Fibroblast of gingiva (primary cell): ENCODE data around the gene KCNJ12.
"Not testable (repeated sequence)": the region's sequence is repeated elsewhere in the genome, so short reads cannot be mapped to it uniquely, and the experiment has no call there.

Experiments
- DNase-seq: peaks from one replicate; pipeline ENCODE4 v3.0.0-alpha.2; 2011; ENCODE audit warnings: low read depth

KCNJ12 gene

DNA sequence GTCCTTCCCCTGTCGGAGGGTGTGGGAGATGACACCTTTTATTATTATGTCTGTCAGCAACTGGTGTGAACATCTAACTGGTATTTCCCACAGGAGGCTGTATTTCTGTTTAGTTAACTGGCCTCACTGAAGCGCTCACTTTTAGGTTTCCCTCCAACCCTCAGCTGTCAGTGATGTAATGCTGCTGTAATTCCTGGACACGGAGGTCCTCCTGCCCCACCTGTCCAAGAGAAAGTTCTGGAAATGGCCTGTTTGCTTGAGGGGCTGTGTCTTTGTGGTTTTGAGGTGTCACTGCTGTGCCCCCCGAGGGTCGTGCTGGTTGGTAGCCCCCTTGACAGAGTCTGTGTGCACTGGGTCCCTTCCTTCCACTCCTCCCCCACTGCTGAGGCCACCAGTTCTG, 11.5 kb downstream of the KCNJ12 start:
- DNase-seq = no peak

DNA sequence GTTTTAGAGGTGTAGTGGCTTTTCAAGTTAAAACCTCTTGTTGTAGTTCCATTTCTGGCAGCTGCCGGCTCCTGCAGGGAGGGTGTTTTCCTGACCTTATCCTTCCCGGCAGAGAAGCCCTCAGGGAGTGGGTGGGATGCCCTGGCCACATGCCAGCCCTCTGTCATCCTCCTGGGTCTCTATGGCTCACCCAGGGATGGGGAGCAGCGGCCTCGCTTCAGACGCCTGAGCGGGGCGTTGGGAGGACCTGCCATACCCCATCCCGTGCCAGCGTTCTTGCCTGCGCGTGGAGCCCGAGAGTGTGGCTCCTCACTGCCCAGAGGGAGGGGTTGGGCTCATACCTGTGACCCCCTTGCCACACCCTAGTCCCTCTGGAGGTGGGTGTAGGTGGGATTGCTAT, 11.9 kb downstream of the KCNJ12 start:
- no peak for DNase-seq

DNA sequence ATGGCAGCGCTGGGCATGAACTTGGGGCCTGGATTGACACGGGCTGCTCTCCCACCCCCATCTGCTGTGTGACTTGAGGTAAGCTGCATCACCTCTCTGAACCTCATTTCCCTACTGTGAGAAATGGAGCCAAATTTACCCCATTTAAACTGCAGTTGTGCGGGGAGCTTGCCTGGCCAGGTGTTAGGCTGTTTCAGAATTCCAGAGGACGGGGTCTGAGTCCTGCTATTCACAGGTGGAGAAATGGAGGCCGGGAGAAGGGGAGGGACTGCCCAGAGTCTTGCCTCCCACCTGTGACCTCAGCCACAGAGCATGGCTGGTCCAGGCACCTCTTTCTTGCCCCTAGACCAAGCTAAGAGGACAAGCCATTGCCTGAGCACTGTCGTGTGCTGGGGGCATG, 12.8 kb downstream of the KCNJ12 start:
- no peak for DNase-seq

DNA sequence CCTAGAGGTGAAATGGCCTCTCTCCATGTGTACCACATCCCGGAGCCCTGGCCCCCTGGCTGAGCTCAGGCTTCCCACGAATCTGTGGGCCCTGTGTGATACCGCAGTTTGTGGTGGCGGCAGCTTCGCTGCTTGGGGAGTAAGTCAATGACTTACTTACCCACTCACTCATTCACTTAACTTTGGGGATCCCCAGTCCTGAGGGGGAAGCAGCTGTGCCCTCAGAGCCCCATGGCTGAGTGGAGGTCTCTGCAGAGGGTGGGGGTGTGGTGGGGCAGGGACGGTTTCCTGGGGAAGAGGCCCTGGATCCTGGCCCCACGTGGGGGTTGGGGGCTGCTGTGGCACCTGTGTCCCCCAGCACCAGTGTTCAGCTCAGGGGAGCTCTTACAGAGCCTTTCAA, 13.2 kb downstream of the KCNJ12 start:
- DNase-seq = no peak

DNA sequence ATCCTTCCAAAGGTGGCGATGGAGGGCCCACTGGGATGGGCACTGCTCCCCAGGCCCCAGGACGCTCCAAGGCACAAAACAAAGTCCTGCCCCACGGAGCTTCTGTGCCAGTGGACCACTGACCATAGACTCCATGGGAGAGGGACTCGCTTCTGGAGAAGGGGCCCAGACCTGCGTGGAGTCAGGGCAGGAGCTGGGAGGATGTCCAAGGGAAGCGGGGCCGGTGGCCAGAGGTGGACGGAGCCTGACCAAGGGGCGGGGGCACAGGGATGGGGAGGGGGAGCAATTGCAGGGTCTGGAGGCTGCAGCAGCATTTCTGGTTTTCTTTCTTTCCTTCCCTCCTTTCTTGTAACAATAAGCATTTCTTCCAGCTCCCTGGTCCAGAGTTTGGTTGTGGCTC, 14.1 kb downstream of the KCNJ12 start:
- no peak for DNase-seq

DNA sequence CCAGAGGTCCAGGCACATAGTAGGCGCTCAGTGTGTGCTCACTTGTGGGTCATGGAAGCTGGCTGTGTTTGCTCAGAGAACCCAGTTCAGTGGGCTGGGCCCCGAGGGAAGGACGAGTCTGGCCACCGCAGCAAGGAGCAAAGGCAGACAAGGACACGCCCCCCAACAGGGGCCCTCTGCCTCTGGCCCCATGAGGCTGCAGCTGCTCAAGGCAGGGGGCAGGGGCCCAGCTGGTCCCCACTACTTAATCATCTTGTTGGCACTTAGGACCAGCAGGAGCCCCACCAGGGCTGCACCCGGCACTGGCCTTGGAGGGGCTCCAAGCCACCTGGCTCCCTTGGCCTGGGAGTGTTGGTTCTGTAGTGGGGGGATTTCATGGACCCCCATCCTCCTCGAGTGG, 16.1 kb downstream of the KCNJ12 start:
- no peak for DNase-seq

DNA sequence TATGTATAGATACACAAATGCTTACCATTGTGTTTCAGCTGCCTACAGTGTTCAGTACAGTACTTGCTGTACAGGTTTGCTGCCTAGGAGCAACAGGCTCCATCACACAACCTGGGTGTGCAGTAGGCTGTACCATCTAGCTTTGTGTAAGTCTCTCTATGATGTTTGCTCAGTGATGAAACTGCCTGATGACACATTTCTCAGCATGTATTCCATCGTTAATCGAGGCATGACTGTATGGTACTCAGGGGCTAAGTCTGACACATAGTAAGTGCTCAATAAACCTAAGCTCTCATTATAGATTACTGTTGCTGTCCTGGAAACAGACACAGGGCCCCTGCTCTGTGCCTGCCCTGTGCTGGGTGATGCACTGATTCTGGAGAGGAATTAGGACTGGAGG, 18.1 kb downstream of the KCNJ12 start:
- no peak for DNase-seq

DNA sequence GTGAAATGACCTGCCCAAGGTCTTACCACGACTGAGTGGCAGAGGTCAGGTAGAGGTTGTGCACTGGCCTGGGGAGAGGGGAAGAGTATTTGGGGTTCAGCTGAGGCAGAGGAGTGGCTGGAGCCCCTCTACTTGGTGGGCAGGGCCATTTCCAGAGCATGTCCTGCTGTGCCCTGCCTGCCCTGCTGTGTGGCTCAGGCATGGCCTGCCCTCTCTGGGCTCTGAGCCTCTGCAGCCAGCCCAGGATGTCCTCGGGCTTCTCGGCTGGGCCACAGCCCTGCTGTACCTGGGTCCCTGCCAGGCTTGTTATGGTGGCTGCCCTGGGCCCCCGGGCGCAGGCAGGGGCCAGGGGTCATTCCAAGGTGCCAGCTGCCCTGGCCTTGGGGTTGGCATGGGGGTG, 19.6 kb downstream of the KCNJ12 start:
- DNase-seq = no peak

DNA sequence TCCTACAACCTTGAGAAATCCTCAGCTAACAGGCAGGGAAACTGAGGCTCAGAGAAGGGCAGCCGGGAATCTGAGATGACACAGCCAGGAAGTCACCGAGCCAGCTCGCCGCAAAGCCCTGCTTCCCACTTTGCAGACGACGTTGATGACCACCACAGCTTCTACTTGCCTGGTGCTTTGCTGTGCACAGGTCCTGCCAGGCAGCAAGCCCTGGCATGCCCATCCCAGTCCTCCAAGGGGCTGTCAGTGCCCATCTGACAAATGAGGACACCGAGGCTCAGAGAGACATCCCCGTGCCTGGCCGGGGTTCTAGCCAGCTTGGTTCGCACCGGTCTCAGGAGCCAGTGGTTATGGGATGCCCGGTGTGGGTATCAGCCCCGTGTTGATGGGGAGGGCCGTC, 20.1 kb downstream of the KCNJ12 start:
- DNase-seq = no peak

DNA sequence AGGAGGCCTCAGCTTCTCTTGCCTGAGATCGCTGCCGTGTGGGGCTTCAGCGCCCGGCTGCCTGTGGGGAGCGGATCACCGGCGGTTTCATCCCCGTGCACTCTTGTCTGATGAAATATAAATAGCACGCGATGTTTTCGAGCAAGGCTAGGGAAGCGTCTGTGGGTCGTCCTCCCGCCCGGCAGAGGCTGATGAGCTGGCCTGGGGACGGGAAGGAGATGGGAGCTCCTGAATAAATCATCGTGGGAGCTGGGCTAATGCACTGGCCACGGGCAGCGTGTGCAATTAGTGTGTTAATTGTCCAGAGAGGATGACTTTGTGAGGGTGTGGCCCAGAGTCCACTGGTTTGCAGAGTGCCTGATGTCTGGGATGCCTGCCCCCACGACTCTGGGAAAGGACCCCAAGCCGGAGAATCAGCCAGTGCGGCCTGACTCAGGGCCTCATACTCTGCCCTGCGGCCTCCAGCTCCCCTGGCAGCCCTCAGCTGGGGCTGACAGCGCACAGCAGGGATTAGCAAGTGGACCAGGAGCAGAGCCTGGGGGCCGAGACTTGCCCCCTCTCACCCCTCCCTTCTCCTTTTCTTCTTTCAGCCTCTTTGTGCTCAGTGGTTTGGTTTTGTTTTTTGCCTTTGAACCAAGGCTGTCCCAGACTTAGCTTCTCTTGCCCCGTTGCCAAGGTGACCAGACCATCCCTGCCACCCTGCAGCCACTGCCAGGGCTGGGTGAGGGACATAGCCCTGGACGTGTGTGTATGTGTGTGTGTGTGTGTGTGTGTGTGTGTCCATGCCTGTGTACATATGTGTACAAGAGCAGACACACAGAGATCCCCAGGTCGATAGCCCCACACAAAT, 21.4 kb downstream of the KCNJ12 start:
- DNase-seq = peak; percentile 36

DNA sequence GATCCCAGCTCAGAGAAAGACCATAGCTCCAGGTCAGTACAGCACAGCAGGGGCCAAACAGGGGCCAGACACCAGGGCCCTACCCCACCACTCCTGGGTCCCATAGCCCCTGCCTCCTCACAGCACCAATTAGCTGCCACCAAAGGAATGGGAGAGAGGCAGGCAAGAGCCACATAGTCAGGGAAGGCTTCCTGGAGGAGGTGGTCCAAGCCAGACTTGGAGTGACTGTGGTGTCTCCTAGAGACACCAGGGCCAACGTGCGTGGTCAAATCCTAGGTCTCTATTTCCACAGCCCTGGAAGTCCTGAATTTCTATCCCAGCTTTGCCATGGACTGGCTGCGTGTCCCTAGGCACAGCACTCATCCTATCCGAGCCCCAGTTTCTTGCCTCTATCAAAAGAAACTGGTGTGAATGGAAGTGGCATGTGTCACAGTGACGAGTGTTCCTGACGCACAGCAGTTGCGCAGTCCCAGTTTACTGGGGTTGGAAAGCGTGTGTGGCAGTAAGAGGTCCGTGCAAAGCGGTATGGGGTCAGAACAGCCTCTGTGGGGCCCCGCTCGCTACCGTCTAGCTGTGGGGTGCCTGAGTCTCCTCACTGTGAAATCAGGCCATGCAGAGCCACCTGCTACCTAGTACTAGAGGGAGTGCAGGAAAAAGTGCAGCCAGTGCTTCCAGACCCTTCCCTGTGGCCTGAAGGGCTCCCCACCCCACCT, 23.5 kb downstream of the KCNJ12 start:
- DNase-seq = no peak

DNA sequence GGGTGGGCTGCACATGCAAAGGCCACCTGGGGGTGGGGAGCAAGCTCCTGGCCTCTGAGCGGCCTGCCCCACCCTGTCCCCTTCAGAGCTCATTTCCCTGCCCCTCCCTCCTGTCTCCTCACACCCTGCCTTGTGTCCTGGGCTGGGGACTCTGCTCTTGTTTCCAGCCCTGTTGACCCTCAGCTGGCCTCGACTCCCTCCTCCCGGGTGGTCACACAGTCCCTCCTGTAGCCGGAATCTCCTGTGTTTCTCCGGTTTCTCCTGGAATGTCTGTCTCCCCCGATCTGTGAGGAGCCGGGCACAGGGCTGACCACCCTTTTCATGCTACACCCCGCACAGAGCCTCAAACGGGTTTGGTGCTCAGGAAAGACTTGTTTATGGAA, 24.0 kb downstream of the KCNJ12 start:
- not testable (repeated sequence) for DNase-seq

DNA sequence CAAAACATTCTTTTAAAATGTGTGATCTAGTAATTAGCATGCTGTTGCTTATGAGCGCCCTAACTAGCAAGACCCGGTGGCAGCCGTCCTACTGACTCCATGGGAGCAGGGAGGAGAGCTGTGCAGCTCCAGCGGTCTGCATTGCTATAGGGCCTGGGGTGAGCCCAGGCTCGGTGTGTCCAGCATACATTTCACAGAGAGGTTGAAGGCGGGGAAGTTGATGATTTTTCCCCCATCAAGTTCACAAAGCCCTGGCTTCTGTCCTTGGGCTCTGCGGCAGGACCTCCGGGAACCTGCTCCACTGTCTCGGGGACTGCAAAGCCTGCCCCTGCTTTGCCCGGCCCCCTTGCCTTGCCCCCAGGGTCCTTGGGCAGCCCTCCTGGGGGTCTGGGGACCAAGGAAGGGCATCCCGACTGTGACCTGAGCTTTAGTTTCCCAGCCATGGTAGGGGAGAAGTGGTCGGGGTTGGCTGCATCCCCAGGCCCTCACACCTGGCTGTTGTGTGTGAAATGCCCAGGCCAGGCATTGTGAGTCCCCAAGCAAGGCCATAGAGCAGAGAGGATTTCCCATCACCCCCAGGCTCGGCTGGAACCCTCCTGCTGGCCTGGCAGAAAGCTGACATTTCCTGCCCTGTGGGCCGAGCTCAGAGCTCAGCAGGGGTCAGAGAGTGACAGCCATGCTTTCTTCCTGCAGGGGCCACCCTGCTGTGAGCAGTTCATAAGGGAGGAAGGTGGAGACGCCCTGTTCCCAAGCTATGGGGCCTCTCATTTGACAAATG, 24.8 kb downstream of the KCNJ12 start:
- DNase-seq = no peak

DNA sequence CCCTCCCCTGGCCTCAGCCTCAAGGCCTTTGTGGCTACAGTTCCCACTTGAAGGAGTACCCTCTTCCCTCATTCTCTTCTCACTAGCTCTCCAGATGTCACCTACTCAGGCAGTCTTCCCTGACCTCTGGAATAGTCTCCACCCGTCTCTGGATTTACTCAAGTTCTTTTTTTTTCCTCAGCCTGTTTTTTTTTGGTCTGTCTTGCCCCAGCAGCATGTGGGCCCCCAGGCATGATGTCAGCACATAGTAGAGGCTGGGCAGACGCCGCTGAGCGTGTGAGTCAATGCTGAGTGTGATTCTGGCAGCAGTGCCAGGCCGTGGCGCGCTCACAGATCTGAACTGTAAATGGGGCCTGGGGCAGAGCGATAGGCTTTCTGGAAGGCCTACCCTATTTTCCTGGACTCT, 26.0 kb downstream of the KCNJ12 start:
- peak; percentile 89 for DNase-seq

DNA sequence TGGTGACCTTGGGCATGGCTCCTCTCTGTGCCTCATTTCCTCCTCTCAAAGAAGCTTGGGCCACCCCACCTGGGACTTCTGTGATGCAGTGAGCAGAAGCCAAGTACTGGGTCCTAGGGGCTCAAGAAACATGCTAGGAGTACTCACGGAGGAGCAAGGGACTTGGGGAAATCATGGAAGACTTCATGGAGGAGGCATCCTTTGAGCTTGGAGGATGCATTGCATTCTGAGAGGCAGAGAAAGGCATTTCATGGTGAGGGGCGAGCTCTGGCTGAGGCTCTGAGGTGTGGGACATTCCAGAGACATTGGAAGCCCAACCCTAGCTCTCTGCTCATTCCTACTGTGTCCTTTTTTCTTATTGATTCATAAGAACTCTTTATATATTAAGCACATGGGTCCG, 26.8 kb downstream of the KCNJ12 start:
- not testable (repeated sequence) for DNase-seq

DNA sequence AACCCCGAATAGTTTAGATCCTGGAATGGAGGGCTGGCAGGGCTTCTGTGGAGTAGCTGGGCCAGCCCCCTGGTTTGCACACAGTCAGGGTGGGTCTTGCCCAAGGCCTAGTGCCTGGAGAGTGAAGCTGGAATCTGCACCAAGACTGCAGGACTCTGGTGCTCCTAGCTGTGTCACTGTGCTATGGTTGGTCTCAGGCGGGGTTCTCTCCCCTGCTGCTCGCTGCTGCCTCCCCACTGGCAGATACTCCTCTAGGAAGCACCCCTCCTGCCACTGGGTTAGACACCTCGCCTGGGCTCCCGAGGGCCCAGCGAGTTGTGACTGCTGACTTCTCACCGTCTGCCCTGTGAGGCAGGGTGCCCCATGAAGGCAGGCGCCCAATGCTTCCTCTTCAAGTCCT, 27.9 kb downstream of the KCNJ12 start:
- not testable (repeated sequence) for DNase-seq

DNA sequence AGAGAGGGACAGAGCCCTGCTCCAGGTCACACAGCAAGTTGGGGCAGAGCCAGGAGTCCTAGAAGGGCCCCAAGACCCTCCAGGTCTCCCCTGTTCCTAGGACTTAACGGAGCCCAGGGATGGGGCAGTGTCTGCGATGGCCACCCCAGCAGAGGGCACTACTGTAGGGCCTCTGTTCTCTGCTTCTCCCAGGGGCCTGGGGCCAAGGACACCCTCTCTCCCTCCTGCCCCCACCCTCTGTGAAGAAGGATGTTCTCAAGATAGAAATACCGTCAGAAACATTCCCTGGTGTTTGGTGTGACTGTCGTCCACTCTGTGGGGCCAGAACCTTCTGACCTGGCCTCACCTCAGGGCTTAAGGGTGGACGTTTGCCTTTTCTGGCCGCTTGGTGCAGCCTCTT, 28.4 kb downstream of the KCNJ12 start:
- DNase-seq = not testable (repeated sequence)

DNA sequence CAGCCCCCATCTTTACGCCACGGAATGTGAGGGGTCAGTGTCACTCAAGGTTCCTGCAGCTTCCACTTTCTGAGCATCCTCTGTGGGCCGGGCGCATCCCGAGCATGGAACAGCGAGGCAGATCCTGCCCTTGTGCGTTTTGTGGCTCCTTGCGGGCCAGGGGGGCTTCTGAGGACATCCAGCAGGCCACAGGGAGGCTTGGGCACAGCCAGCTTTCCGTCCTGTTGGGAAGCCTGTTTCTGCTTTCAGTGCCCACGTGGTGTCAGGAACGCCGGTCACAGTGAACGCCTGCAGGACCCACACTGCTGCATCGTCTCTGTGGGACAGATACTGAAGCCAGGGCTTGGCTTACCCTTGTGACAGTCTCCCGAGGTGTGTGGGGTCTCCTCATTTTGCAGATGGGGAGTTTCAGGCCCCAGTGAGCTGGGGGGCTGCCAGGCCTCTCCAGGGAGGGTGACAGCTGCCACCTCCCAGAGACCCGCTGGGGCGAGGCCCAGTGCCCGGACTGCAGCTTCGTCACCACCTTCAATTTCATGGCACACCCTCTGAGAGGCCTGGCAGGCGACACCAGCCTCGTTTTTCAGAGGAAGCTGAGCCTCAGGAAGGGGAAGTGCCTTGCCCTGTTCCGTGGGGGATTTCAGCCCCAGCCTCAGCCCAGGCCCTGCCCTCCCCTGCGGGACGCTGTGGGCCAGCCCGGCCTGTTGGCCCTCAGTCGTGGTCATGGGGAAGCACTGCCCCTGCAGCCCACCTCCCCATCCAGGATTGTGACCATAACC, 29.0 kb downstream of the KCNJ12 start:
- not testable (repeated sequence) for DNase-seq

DNA sequence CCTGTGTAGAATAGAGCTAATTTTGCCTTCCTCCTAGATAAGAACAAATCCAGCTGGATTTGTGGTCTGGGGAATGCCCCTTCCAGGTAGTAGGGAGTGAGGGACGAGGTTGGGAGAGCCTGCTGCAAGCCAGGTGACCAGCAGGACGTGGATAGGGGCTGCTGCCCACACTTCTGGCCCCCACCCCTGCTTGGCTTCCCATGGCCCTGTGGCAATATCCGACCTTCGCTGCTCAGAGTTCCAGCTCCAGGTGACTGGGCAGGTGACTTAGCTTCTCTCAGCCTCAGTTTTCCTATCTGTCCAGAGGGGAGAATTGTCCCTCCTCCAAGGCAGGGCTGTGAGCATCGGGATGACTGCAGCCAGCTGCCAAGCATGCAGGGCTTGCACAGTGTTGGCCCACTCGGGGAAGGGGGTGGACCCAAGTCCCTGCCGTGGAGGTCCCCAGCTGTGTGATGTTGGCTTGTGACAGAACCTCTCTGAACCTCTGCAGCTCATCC, 29.8 kb downstream of the KCNJ12 start:
- not testable (repeated sequence) for DNase-seq

DNA sequence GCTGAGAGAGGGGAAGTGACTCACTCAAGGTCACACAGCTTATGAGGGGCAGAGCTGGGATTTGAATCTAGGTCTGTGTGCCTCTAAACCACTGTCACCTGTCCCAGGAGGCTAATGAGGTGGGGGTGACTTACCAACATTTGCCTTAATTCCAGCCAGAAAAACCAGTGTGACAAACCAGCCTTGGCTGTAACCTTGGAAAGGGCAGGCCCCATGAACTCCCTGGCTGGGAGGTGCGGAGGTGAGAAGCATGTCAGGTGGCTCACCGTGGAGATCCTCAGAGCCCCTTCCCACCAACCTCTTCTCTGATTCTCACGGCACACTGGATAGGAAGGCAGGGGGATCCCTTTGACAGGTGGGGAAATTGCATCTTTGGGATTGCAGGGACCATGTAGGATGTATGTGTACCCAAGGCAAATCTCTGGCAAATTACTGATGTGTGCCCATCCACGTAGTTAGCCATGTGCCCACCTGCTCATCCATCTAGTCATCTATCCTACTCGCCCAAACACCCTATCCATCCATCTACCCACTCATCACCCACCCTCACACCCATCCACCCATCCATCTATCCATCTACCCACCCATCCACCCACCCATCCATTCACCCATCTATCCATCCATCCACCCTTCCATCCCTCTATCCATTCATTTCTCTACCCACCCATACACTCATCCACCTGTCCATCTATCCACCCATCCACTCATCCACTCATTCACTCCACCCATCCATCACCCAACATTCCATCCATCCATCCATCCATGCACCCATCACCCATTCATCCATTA, 30.7 kb downstream of the KCNJ12 start:
- DNase-seq = not testable (repeated sequence)

DNA sequence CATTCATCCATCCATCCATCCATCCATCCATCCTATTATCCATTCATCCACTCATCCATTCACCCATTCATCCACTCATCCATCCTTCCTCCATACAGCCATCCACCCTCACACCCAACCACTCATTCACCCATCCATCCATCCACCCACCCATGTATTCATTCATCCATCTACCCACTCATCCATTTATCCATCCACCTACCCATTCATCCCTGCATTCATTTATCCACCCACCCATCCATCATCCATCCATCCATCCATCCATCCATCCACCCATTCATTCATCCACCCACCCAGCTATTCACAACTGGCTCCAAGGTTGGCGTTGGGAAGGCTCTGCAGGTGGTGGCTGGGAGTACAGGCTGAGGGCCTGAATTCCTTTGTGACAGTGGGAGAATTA, 31.6 kb downstream of the KCNJ12 start:
- not testable (repeated sequence) for DNase-seq
